DMS114 treated with DMSO at 0.1 percent for 48 hours (cell line): Measurements from ENCODE around the gene BPIFB2.
"Not testable (repeated sequence)": the region's sequence is repeated elsewhere in the genome, so short reads cannot be mapped to it uniquely, and the experiment has no call there.

ENCODE experiments used
- DNase-seq: peaks from one replicate; lab custom pipeline; 2025; ENCODE audit not compliant: unreplicated experiment; lab: John Stamatoyannopoulos, UW

Gene BPIFB2

GRCh38 chr20:32970115-32970972 is 37.2 kb upstream of the BPIFB2 start:
- no peak for DNase-seq

GRCh38 chr20:32970973-32971300 is 36.6 kb upstream of the BPIFB2 start:
- DNase-seq = no peak

- no peak for DNase-seq
Observed at GRCh38 chr20:32971703-32972161, 35.8 kb upstream of the BPIFB2 start.

GRCh38 chr20:32972181-32973076 is 35.1 kb upstream of the BPIFB2 start:
- DNase-seq = no peak

- no peak for DNase-seq
Observed at GRCh38 chr20:32973077-32973717, 34.3 kb upstream of the BPIFB2 start.

GRCh38 chr20:32974204-32975064 is 33.1 kb upstream of the BPIFB2 start:
- DNase-seq = not testable (repeated sequence)

GRCh38 chr20:32975121-32975520 is 32.4 kb upstream of the BPIFB2 start:
- not testable (repeated sequence) for DNase-seq

- no peak for DNase-seq
Observed at GRCh38 chr20:32975698-32976674, 31.5 kb upstream of the BPIFB2 start.

- no peak for DNase-seq
Observed at GRCh38 chr20:32976746-32977145, 30.8 kb upstream of the BPIFB2 start.

- DNase-seq = no peak
Observed at GRCh38 chr20:32977281-32978008, 30.1 kb upstream of the BPIFB2 start.

- DNase-seq = no peak
Observed at GRCh38 chr20:32978009-32978335, 29.5 kb upstream of the BPIFB2 start.

- no peak for DNase-seq
Observed at GRCh38 chr20:32979201-32979998, 28.1 kb upstream of the BPIFB2 start.

GRCh38 chr20:32980131-32980941 is 27.2 kb upstream of the BPIFB2 start:
- DNase-seq = no peak

GRCh38 chr20:32980990-32981389 is 26.5 kb upstream of the BPIFB2 start:
- DNase-seq = no peak

- DNase-seq = no peak
Observed at GRCh38 chr20:32982617-32983458, 24.7 kb upstream of the BPIFB2 start.

GRCh38 chr20:32983459-32984112 is 23.9 kb upstream of the BPIFB2 start:
- DNase-seq = no peak
